HG02840 (cell line): ENCODE data around the gene UBE2QL1.
"Not testable (repeated sequence)": the region's sequence is repeated elsewhere in the genome, so short reads cannot be mapped to it uniquely, and the experiment has no call there.

Experiments
- ATAC-seq: cut with Tn5 transposase; IDR thresholded peaks from one replicate; pipeline ENCODE4 v1.9.1; 2021; ENCODE audit warnings: mild to moderate bottlenecking, moderate library complexity, moderate number of reproducible peaks; ENCODE audit not compliant: unreplicated experiment, low FRiP score

UBE2QL1 gene

GRCh38 chr5:6493681-6494454 lies 45.2 kb downstream of the UBE2QL1 start:
- ATAC-seq: no peak

GRCh38 chr5:6494939-6495338 lies 46.3 kb downstream of the UBE2QL1 start:
- ATAC-seq: no peak

GRCh38 chr5:6495433-6496206 lies 47.0 kb downstream of the UBE2QL1 start:
- ATAC-seq: no peak

- peak; percentile 93 for ATAC-seq
Observed at GRCh38 chr5:6496207-6496584, 47.5 kb downstream of the UBE2QL1 start.

GRCh38 chr5:6496636-6497035 lies 48.0 kb downstream of the UBE2QL1 start:
- ATAC-seq: no peak

GRCh38 chr5:6497262-6497661 lies 48.6 kb downstream of the UBE2QL1 start:
- no peak for ATAC-seq

GRCh38 chr5:6498968-6499367 lies 50.3 kb downstream of the UBE2QL1 start:
- no peak for ATAC-seq

- no peak for ATAC-seq
Observed at GRCh38 chr5:6501701-6502100, 53.0 kb downstream of the UBE2QL1 start.

- ATAC-seq: no peak
Observed at GRCh38 chr5:6502421-6502820, 53.8 kb downstream of the UBE2QL1 start.

GRCh38 chr5:6503342-6503741 lies 54.7 kb downstream of the UBE2QL1 start:
- ATAC-seq: no peak

GRCh38 chr5:6504677-6505415 lies 56.2 kb downstream of the UBE2QL1 start:
- ATAC-seq: no peak

GRCh38 chr5:6505416-6505755 lies 56.7 kb downstream of the UBE2QL1 start:
- no peak for ATAC-seq

GRCh38 chr5:6505783-6506557 lies 57.3 kb downstream of the UBE2QL1 start:
- ATAC-seq: no peak

GRCh38 chr5:6506611-6507010 lies 58.0 kb downstream of the UBE2QL1 start:
- ATAC-seq: no peak

- ATAC-seq: no peak
Observed at GRCh38 chr5:6508931-6509330, 60.3 kb downstream of the UBE2QL1 start.

GRCh38 chr5:6510132-6510531 lies 61.5 kb downstream of the UBE2QL1 start:
- ATAC-seq: no peak

GRCh38 chr5:6510973-6511372 lies 62.3 kb downstream of the UBE2QL1 start:
- no peak for ATAC-seq

- ATAC-seq: not testable (repeated sequence)
Observed at GRCh38 chr5:6515812-6516211, 67.2 kb downstream of the UBE2QL1 start.

- ATAC-seq: no peak
Observed at GRCh38 chr5:6516823-6517222, 68.2 kb downstream of the UBE2QL1 start.

GRCh38 chr5:6517510-6517909 lies 68.9 kb downstream of the UBE2QL1 start:
- ATAC-seq: no peak
